ENCODE data around the gene KRTAP10-8. TPM values are rescaled to one million over a fixed set of nuclear protein-coding genes. Genes with fewer than 3 reads are reported as not detected.

Gene KRTAP10-8
- total and polyA plus RNA-seq, 2 donors (not counting 1 experiment from before 2014, with no cell fraction given), result not detected

DNA sequence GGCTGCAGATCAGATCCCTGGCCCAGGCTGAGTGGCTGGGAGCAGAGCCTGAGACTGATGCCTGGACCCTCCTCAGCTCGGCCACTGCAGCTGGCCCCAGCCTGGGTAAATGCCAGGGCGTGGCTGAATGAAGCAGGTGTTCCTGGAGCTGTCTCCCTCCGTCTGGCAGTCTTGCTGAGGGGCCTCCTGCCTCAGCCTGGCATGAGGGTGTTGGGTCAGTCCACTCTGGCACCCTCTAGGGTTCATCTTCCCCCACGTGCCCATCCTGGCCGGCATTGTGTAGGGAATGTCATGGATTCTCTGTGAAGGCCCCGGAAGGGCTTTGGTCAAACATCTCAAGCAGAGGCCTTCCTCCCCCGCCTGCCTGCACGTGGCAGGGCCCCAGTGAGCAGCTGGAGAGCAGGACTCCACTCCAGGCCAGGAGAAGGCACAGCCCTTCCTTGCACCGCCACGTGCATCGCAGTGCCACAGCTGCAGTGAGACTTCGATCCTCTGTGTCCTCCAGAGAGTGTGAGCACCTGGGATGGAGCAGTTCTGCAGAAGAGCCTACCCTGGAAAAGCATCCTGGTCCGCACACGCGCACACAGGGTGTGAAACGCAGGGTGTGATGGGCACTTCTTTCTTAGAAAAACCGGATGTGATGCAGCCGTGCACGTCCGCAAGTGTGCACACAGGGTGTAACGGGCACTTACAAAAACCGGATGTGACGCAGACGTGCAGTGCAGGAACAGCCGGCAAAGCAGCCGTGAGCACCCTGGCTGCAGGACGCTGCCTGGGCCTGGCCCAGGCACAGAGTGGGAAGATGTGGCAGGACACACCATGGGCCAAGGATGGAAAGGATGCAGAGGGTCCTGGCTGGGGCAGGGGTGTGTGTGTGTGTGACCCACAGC lies 43.0 kb upstream of the KRTAP10-8 start:
- no peaks in the 10 kb centered on the region for H3K27me3 ChIP-seq (ENCODE audit: control insufficient read depth, insufficient read depth, low read length)

DNA sequence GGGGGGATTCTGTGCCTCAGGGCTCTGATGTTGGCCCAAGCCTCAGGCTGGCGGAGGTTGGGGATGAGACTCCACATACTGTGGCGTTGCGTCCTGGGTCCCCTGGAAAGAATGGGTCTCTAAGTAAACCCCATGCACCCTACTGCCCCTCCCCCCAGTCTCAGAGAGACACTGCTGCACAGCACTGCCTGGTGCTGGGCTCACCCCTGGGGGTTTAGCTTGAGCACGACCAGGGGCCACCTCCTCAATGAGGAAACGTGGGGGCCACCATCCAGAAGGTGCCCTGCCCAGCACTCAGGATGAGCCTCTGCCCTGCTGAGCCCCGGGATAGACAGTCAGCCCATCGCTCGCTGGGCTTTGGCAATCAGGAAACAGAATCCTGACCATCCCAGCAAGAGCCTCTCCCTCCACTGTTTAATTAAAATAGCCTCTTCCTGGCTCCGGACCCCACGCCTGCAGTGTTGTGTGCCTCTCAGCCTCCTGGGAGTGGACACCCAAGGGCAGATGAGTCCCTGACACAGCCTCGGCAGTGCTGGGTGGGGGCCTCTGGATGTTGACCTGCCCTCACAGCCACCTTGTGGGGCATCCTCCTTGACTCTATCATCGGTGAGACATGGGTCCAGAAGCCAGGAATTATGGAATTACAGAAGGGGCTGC lies 41.9 kb upstream of the KRTAP10-8 start:
- no peak overlapping the region for H3K4me2 ChIP-seq (ENCODE audit: extremely low read depth, insufficient read depth, low read length)
- TF ChIP-seq CTCF (conservative IDR thresholded peaks at IDR 0.05 in 1 of 2, IDR thresholded peaks at IDR 0.05 in 1 of 2; ENCODE audit: low read depth in 1 of 2, low read length in 2 of 2) (no peak), EZH2 (IDR thresholded peaks at IDR 0.05; ENCODE audit: low read length, missing control alignments) (no peak)
- no peaks in the 10 kb centered on the region for H3K9me3 ChIP-seq (ENCODE audit: control insufficient read depth, insufficient read depth, low read depth, low read length)
- H3K9ac ChIP-seq (ENCODE audit: insufficient read depth, low read length), result no peak overlapping the region
- no peaks in the 10 kb centered on the region for H3K27me3 ChIP-seq (ENCODE audit: control insufficient read depth, insufficient read depth, low read length)
- H3K79me2 ChIP-seq (ENCODE audit: control insufficient read depth, insufficient read depth, low read length), result no peaks in the 10 kb centered on the region
- H2AFZ ChIP-seq (ENCODE audit: low read length), result no peak overlapping the region
- H3K36me3 ChIP-seq (ENCODE audit: control insufficient read depth, insufficient read depth, low read length), result no peaks in the 10 kb centered on the region
- no peaks in the 10 kb centered on the region for H3K4me1 ChIP-seq (ENCODE audit: control insufficient read depth, extremely low read depth, insufficient read depth, low read length)
- H3K4me3 ChIP-seq (replicated peaks in 1 of 4; ENCODE audit: control extremely low read depth in 1 of 4, insufficient read depth in 1 of 4, low read depth in 3 of 4, low read length in 4 of 4), result no peak overlapping the region
- H4K20me1 ChIP-seq (ENCODE audit: control insufficient read depth, extremely low read depth, insufficient read depth, low read length), result no peaks in the 10 kb centered on the region
- no peak for DNase-seq (ENCODE audit: low read depth in 2 of 2)
- no peak overlapping the region for H3K27ac ChIP-seq (ENCODE audit: insufficient read depth, low read length)

More for the DNA sequence above, 43.0 kb upstream of the KRTAP10-8 start:
- H3K9ac ChIP-seq (ENCODE audit: insufficient read depth, low read length), result no peak overlapping the region
- no peaks in the 10 kb centered on the region for H3K79me2 ChIP-seq (ENCODE audit: control insufficient read depth, insufficient read depth, low read length)
- no peak overlapping the region for H3K4me2 ChIP-seq (ENCODE audit: extremely low read depth, insufficient read depth, low read length)
- H2AFZ ChIP-seq (ENCODE audit: low read length), result no peak overlapping the region
- no peak for DNase-seq (ENCODE audit: low read depth in 2 of 2)
- no peaks in the 10 kb centered on the region for H3K4me1 ChIP-seq (ENCODE audit: control insufficient read depth, extremely low read depth, insufficient read depth, low read length)
- H3K9me3 ChIP-seq (ENCODE audit: control insufficient read depth, insufficient read depth, low read depth, low read length), result no peaks in the 10 kb centered on the region
- no peak overlapping the region for H3K27ac ChIP-seq (ENCODE audit: insufficient read depth, low read length)
- H3K36me3 ChIP-seq (ENCODE audit: control insufficient read depth, insufficient read depth, low read length), result no peaks in the 10 kb centered on the region
- no peak overlapping the region for H3K4me3 ChIP-seq (replicated peaks in 1 of 4; ENCODE audit: control extremely low read depth in 1 of 4, insufficient read depth in 1 of 4, low read depth in 3 of 4, low read length in 4 of 4)
- no peaks in the 10 kb centered on the region for H4K20me1 ChIP-seq (ENCODE audit: control insufficient read depth, extremely low read depth, insufficient read depth, low read length)
- no peak for TF ChIP-seq EZH2 (IDR thresholded peaks at IDR 0.05; ENCODE audit: low read length, missing control alignments)
- no peak for TF ChIP-seq CTCF (conservative IDR thresholded peaks at IDR 0.05 in 1 of 2, IDR thresholded peaks at IDR 0.05 in 1 of 2; ENCODE audit: low read depth in 1 of 2, low read length in 2 of 2)

GRCh38 chr21:44571296-44571695 lies 40.6 kb upstream of the KRTAP10-8 start:
- Histone ChIP-seq H3K36me3 (ENCODE audit: control insufficient read depth, insufficient read depth, low read length) (no peaks in the 10 kb centered on the region), H3K4me3 (replicated peaks in 1 of 4; ENCODE audit: control extremely low read depth in 1 of 4, insufficient read depth in 1 of 4, low read depth in 3 of 4, low read length in 4 of 4) (no peak overlapping the region), H3K4me1 (ENCODE audit: control insufficient read depth, extremely low read depth, insufficient read depth, low read length) (no peaks in the 10 kb centered on the region), H2AFZ (ENCODE audit: low read length) (no peak overlapping the region), H3K27me3 (ENCODE audit: control insufficient read depth, insufficient read depth, low read length) (no peaks in the 10 kb centered on the region), H3K9ac (ENCODE audit: insufficient read depth, low read length) (no peak overlapping the region), H4K20me1 (ENCODE audit: control insufficient read depth, extremely low read depth, insufficient read depth, low read length) (no peaks in the 10 kb centered on the region), H3K27ac (ENCODE audit: insufficient read depth, low read length) (no peak overlapping the region), H3K4me2 (ENCODE audit: extremely low read depth, insufficient read depth, low read length) (no peak overlapping the region), H3K9me3 (ENCODE audit: control insufficient read depth, insufficient read depth, low read depth, low read length) (no peaks in the 10 kb centered on the region), H3K79me2 (ENCODE audit: control insufficient read depth, insufficient read depth, low read length) (no peaks in the 10 kb centered on the region)
- TF ChIP-seq CTCF (conservative IDR thresholded peaks at IDR 0.05 in 1 of 2, IDR thresholded peaks at IDR 0.05 in 1 of 2; ENCODE audit: low read depth in 1 of 2, low read length in 2 of 2) (no peak), EZH2 (IDR thresholded peaks at IDR 0.05; ENCODE audit: low read length, missing control alignments) (no peak)
- DNase-seq (ENCODE audit: low read depth in 2 of 2), result no peak
